Nephron progenitor cell (in vitro differentiated cells): Measurements from ENCODE around the gene OVCH2.

ENCODE experiments used
- DNase-seq: peaks from one replicate; pipeline ENCODE4 v3.0.0; 2021
- H3K27ac Mint-ChIP-seq: 2 replicates; pipeline ENCODE4 v1.8.0; 2021; ENCODE audit warnings: mild to moderate bottlenecking, moderate library complexity, mixed read lengths
- H3K27me3 Mint-ChIP-seq: 2 replicates; pipeline ENCODE4 v1.8.0; 2021; ENCODE audit warnings: mild to moderate bottlenecking, low read depth, mixed read lengths; ENCODE audit not compliant: poor library complexity
- H3K36me3 Mint-ChIP-seq: 2 replicates; pipeline ENCODE4 v1.8.0; 2021; ENCODE audit warnings: low read depth, mixed read lengths
- H3K4me1 Mint-ChIP-seq: 2 replicates; pipeline ENCODE4 v1.8.0; 2021; ENCODE audit warnings: mixed read lengths
- H3K4me3 Mint-ChIP-seq: 2 replicates; pipeline ENCODE4 v1.8.0; 2021; ENCODE audit warnings: mild to moderate bottlenecking, moderate library complexity, mixed read lengths
- H3K9me3 Mint-ChIP-seq: 2 replicates; pipeline ENCODE4 v1.8.0; 2021; ENCODE audit warnings: mild to moderate bottlenecking, moderate library complexity, mixed read lengths
- TF ChIP-seq, protein P1 (sequence below): fragments of 200-600 bp; sonication (generic); IDR thresholded peaks from 2 replicates; pipeline ENCODE4 v1.5.0; 2021; ENCODE audit warnings: antibody characterized with exemption

OVCH2 gene

GRCh38 chr11:7673724-7674434 is 32.4 kb downstream of the OVCH2 start:
- Mint-ChIP-seq H3K27me3 (peaks cover 8% of the 10 kb centered on the region), H3K27ac (peak overlapping the region; percentile 32), H3K9me3 (peaks cover 26% of the 10 kb centered on the region), H3K36me3 (peaks cover 35% of the 10 kb centered on the region), H3K4me3 (peak overlapping the region; percentile 83), H3K4me1 (peaks cover 76% of the 10 kb centered on the region)
- TF ChIP-seq, protein P1, sequence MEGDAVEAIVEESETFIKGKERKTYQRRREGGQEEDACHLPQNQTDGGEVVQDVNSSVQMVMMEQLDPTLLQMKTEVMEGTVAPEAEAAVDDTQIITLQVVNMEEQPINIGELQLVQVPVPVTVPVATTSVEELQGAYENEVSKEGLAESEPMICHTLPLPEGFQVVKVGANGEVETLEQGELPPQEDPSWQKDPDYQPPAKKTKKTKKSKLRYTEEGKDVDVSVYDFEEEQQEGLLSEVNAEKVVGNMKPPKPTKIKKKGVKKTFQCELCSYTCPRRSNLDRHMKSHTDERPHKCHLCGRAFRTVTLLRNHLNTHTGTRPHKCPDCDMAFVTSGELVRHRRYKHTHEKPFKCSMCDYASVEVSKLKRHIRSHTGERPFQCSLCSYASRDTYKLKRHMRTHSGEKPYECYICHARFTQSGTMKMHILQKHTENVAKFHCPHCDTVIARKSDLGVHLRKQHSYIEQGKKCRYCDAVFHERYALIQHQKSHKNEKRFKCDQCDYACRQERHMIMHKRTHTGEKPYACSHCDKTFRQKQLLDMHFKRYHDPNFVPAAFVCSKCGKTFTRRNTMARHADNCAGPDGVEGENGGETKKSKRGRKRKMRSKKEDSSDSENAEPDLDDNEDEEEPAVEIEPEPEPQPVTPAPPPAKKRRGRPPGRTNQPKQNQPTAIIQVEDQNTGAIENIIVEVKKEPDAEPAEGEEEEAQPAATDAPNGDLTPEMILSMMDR = no peak
- peak; percentile 55 for DNase-seq

- H3K27ac Mint-ChIP-seq = peak within 1 kb of the TSS; percentile 64
- H3K4me1 Mint-ChIP-seq = peaks cover 80% of the 10 kb centered on the region
- peak; percentile 80 for DNase-seq
- H3K9me3 Mint-ChIP-seq = peaks cover 26% of the 10 kb centered on the region
- TF ChIP-seq, protein P1 = no peak
- H3K36me3 Mint-ChIP-seq = peaks cover 35% of the 10 kb centered on the region
- peak within 1 kb of the TSS; percentile 83 for H3K4me3 Mint-ChIP-seq
- peaks cover 8% of the 10 kb centered on the region for H3K27me3 Mint-ChIP-seq
Observed at GRCh38 chr11:7672960-7673723, 33.1 kb downstream of the OVCH2 start, which contains the start of gene CYB5R2. Gene CYB5R2 (minus strand): TSS chr11:7673500. CDS start chr11:7672825, 675 bp downstream.

DNA sequence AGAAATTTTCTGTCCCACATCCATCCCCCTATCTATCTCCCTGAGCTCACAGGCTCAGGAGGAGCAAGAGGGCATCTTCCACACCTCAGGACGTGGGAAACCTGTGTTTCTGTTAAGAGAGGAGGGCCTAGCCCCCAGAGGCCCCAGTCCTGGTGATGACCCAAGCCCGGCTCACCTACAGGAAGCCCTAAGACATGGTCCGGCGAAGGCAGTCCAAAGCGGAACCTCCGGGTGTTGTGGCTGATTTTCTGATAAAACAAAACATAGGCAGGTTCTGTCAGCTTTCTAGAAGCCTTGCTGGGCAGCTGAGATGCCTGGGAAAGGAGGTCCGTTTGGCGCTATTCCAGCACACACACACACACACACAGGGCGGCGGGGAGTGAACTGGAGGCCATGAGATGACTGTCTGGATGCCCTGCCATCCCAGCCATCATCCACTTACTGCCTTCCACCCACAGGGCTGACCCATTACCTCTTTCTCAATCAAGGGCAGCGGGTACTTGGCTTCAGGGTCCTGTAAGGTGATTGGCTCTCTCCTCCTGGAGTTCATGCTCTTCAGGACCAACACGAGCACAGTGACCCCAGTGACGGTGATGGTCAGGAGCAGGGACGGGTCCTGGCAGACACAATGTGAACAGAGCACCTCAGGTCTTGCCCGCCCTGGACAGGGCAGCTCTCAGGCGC is 33.9 kb downstream of the OVCH2 start:
- peaks cover 28% of the 10 kb centered on the region for H3K36me3 Mint-ChIP-seq
- peaks cover 21% of the 10 kb centered on the region for H3K9me3 Mint-ChIP-seq
- TF ChIP-seq, protein P1 = no peak
- peak overlapping the region; percentile 64 for H3K27ac Mint-ChIP-seq
- H3K4me1 Mint-ChIP-seq = peaks cover 79% of the 10 kb centered on the region
- H3K27me3 Mint-ChIP-seq = peaks cover 8% of the 10 kb centered on the region
- DNase-seq = no peak
- H3K4me3 Mint-ChIP-seq = peak overlapping the region; percentile 75

GRCh38 chr11:7671347-7672215 is 34.7 kb downstream of the OVCH2 start:
- H3K9me3 Mint-ChIP-seq = peaks cover 21% of the 10 kb centered on the region
- TF ChIP-seq, protein P1 = no peak
- H3K4me3 Mint-ChIP-seq = peak overlapping the region; percentile 47
- no peak overlapping the region for H3K27ac Mint-ChIP-seq
- no peak for DNase-seq
- peaks cover 71% of the 10 kb centered on the region for H3K4me1 Mint-ChIP-seq
- peaks cover 8% of the 10 kb centered on the region for H3K27me3 Mint-ChIP-seq
- peaks cover 20% of the 10 kb centered on the region for H3K36me3 Mint-ChIP-seq

DNA sequence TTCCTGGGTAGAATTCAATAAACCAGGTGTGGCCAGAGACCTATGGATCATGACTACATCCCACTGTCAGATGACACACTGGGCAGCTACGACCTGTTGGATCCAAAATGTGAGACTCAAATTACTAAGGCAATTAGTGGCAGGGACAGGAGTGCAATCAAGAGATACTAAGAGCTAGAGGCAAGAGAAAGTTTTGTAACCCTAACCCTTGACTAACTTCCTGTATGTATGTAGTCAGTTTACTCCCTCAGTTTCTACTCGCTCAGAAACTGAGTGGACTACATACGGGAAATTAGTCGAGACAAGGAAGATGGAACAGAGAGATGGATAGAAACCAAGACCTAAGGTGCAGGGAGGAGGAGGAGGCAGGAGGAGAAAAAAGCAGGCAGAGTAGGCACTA is 35.6 kb downstream of the OVCH2 start:
- Mint-ChIP-seq H3K27ac (peak overlapping the region; percentile 81), H3K27me3 (peaks cover 8% of the 10 kb centered on the region), H3K4me3 (no peak overlapping the region), H3K9me3 (peaks cover 18% of the 10 kb centered on the region), H3K36me3 (peaks cover 20% of the 10 kb centered on the region), H3K4me1 (peaks cover 62% of the 10 kb centered on the region)
- TF ChIP-seq, protein P1 = no peak
- DNase-seq = no peak
